H9 (cell line): ENCODE data around the gene CAMTA1. TPM values are rescaled to one million over a fixed set of nuclear protein-coding genes. Genes with fewer than 3 reads are reported as not detected.

Experiments used
- DNase-seq: peaks from one replicate; pipeline ENCODE4 v3.0.0-alpha.2; 2017
- H2AFZ ChIP-seq: one replicate; pipeline ENCODE4 v1.6.1; 2013; ENCODE audit warnings: mild to moderate bottlenecking, low read length, control low read depth, moderate library complexity
- H2AK5ac ChIP-seq: 2 replicates; pipeline ENCODE4 v1.6.1; 2013; ENCODE audit warnings: low read length, control low read depth, mixed read lengths; ENCODE audit not compliant: insufficient read length
- H2BK120ac ChIP-seq: one replicate; pipeline ENCODE4 v1.6.1; 2013; ENCODE audit warnings: low read depth, mild to moderate bottlenecking, low read length, control low read depth, inconsistent platforms; ENCODE audit not compliant: poor library complexity, severe bottlenecking
- H2BK12ac ChIP-seq: 2 replicates; pipeline ENCODE4 v1.6.1; 2013; ENCODE audit warnings: low read length, control low read depth, mixed read lengths, low read depth; ENCODE audit not compliant: insufficient read length
- H2BK15ac ChIP-seq: 2 replicates; pipeline ENCODE4 v1.6.1; 2013; ENCODE audit warnings: low read depth, low read length, control low read depth
- H2BK20ac ChIP-seq: one replicate; pipeline ENCODE4 v1.6.1; 2013; ENCODE audit warnings: low read depth, mild to moderate bottlenecking, low read length, control low read depth, inconsistent platforms; ENCODE audit not compliant: poor library complexity, severe bottlenecking
- H2BK5ac ChIP-seq: 2 replicates; pipeline ENCODE4 v1.6.1; 2013; ENCODE audit warnings: low read length, control low read depth, mixed read lengths; ENCODE audit not compliant: insufficient read length
- H3K14ac ChIP-seq: 2 replicates; pipeline ENCODE4 v1.6.1; 2013; ENCODE audit warnings: low read length, control low read depth; ENCODE audit not compliant: insufficient read depth
- H3K18ac ChIP-seq: 2 replicates; pipeline ENCODE4 v1.6.1; 2013; ENCODE audit warnings: low read depth, mild to moderate bottlenecking, mixed read lengths, low read length, control low read depth; ENCODE audit not compliant: insufficient read length
- H3K23ac ChIP-seq: 2 replicates; pipeline ENCODE4 v1.6.1; 2013; ENCODE audit warnings: low read length, control low read depth, mixed read lengths, low read depth; ENCODE audit not compliant: insufficient read length
- H3K23me2 ChIP-seq: 2 replicates; pipeline ENCODE4 v1.6.1; 2013; ENCODE audit warnings: low read depth, mild to moderate bottlenecking, mixed read lengths, low read length, control low read depth; ENCODE audit not compliant: insufficient read length, poor library complexity, severe bottlenecking
- H3K27ac ChIP-seq: 2 replicates; pipeline ENCODE4 v1.5.1; 2013; ENCODE audit warnings: low read length, control low read depth, mixed read lengths, low read depth; ENCODE audit not compliant: insufficient read length
- H3K27me3 ChIP-seq: 2 replicates; pipeline ENCODE4 v1.6.1; 2013; ENCODE audit warnings: low read length, control low read depth, inconsistent platforms; ENCODE audit not compliant: insufficient read depth
- H3K4ac ChIP-seq: 2 replicates; pipeline ENCODE4 v1.6.1; 2013; ENCODE audit warnings: low read depth, mild to moderate bottlenecking, control low read depth, inconsistent platforms, low read length, moderate library complexity
- H3K4me1 ChIP-seq: 2 replicates; pipeline ENCODE4 v1.6.1; 2013; ENCODE audit warnings: low read length, control low read depth, inconsistent platforms; ENCODE audit not compliant: insufficient read depth
- H3K4me2 ChIP-seq: 2 replicates; pipeline ENCODE4 v1.6.1; 2013; ENCODE audit warnings: low read length, control low read depth, mixed read lengths; ENCODE audit not compliant: insufficient read length, insufficient read depth
- H3K56ac ChIP-seq: 2 replicates; pipeline ENCODE4 v1.6.1; 2013; ENCODE audit warnings: low read depth, mild to moderate bottlenecking, mixed read lengths, low read length, control low read depth; ENCODE audit not compliant: insufficient read length
- H3K79me1 ChIP-seq: 2 replicates; pipeline ENCODE4 v1.6.1; 2013; ENCODE audit warnings: low read depth, mild to moderate bottlenecking, moderate library complexity, low read length, control low read depth, inconsistent platforms; ENCODE audit not compliant: insufficient read depth, poor library complexity, severe bottlenecking
- H3K79me2 ChIP-seq: 2 replicates; pipeline ENCODE4 v1.6.1; 2013; ENCODE audit warnings: low read length, control low read depth, inconsistent platforms; ENCODE audit not compliant: insufficient read depth
- H3K9ac ChIP-seq: 2 replicates; pipeline ENCODE4 v1.6.1; 2013; ENCODE audit warnings: low read length, control low read depth, mixed read lengths; ENCODE audit not compliant: insufficient read length; ENCODE audit errors: extremely low read depth
- H3K9me3 ChIP-seq: one replicate; pipeline ENCODE4 v1.6.1; 2013; ENCODE audit warnings: low read depth, low read length, inconsistent platforms; ENCODE audit not compliant: control insufficient read depth
- H3T11ph ChIP-seq: one replicate; pipeline ENCODE4 v1.6.1; 2013; ENCODE audit warnings: mild to moderate bottlenecking, low read length, control low read depth, inconsistent platforms
- H4K20me1 ChIP-seq: one replicate; pipeline ENCODE4 v1.6.1; 2013; ENCODE audit not compliant: control insufficient read depth, insufficient read length, insufficient read depth
- H4K5ac ChIP-seq: 2 replicates; pipeline ENCODE4 v1.6.1; 2013; ENCODE audit warnings: low read depth, mild to moderate bottlenecking, mixed read lengths, low read length, control low read depth; ENCODE audit not compliant: insufficient read length
- H4K8ac ChIP-seq: replicated peaks from 2 replicates; pipeline ENCODE4 v1.6.1; 2013; ENCODE audit warnings: low read length, control low read depth, mixed read lengths, low read depth; ENCODE audit not compliant: insufficient read length
- H4K91ac ChIP-seq: 2 replicates; pipeline ENCODE4 v1.6.1; 2013; ENCODE audit warnings: low read depth, mild to moderate bottlenecking, moderate library complexity, mixed read lengths, low read length, control low read depth; ENCODE audit not compliant: insufficient read length
- H3K27ac Mint-ChIP-seq, 3 experiments: 2 replicates in 2 of 3; 3 replicates in 1 of 3; pipeline ENCODE4 v1.8.0; 2020 to 2021; ENCODE audit warnings: mixed read lengths in 3 of 3, mild to moderate bottlenecking in 1 of 3, moderate library complexity in 1 of 3
- H3K27me3 Mint-ChIP-seq: 2 replicates; pipeline ENCODE4 v1.8.0; 2021; ENCODE audit warnings: low read depth, mild to moderate bottlenecking, moderate library complexity, mixed read lengths
- H3K36me3 Mint-ChIP-seq, 3 experiments: 2 replicates in 2 of 3; 3 replicates in 1 of 3; pipeline ENCODE4 v1.8.0; 2020 to 2021; ENCODE audit warnings: low read depth in 3 of 3, mixed read lengths in 3 of 3; ENCODE audit not compliant: insufficient read depth in 1 of 3
- H3K4me1 Mint-ChIP-seq, 2 experiments: 2 replicates each; pipeline ENCODE4 v1.8.0; 2020; ENCODE audit warnings: mixed read lengths in 2 of 2
- H3K4me3 Mint-ChIP-seq, 2 experiments: 2 replicates in 1 of 2; 3 replicates in 1 of 2; pipeline ENCODE4 v1.8.0; 2020 to 2021; ENCODE audit warnings: mild to moderate bottlenecking in 2 of 2, mixed read lengths in 2 of 2, moderate library complexity in 1 of 2
- H3K9me3 Mint-ChIP-seq, 2 experiments: 2 replicates in 1 of 2; 3 replicates in 1 of 2; pipeline ENCODE4 v1.8.0; 2020; ENCODE audit warnings: mild to moderate bottlenecking in 2 of 2, mixed read lengths in 2 of 2, moderate library complexity in 1 of 2
- WGBS: extraction: QIAGEN DNeasy Blood & Tissue Kit; methylation state at CpG from one replicate; pipeline ENCODE4 v1.1.7; 2013; ENCODE audit warnings: missing lambda C conversion rate, low lambda C conversion rate, mixed read lengths; ENCODE audit not compliant: insufficient read length; ENCODE audit errors: extremely low coverage; 5-methylcytosine and 5-hydroxymethylcytosine counted together
- total RNA-seq: library from RNA; stranded (reverse); gene quantifications from 2 replicates; pipeline ENCODE4 v1.2.1, GENCODE V29; 2021
- TF ChIP-seq, protein P1 (sequence below): fragments of 200-600 bp; sonication (generic); conservative IDR thresholded peaks from 3 replicates; pipeline ENCODE4 v1.8.0; 2021; ENCODE audit warnings: antibody characterized with exemption, mild to moderate bottlenecking

CAMTA1 gene
- total RNA-seq, 1 experiment from 2014 or later: 115 TPM

DNA sequence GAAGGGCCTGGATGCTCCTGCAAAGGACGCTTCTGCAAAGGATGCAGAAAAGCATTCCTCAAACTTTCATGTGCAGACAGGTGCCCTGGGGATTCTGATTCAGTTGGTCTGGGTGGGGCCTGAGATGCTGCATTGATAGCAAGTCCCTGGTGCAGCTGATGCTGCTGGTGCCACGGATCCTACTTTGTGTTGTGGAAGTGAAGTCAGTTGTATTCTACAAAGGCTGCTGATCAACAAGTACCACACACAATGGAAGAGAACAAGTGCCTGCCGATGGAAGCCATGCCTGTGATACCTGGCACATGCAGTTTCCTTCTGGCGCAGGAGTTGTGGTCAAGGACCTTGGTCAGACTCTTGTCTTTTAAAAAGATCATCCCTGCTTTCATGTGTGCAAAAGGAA is 478.8 kb downstream of the CAMTA1 start:
- no peak overlapping the region for H3K9ac ChIP-seq
- H3K18ac ChIP-seq: no peak overlapping the region
- H3K9me3 ChIP-seq: no peaks in the 10 kb centered on the region
- H3K23ac ChIP-seq: no peak overlapping the region
- no peak overlapping the region for H3K27ac ChIP-seq
- H3K4me1 ChIP-seq: 0 out of 2 replicates have a peak, but pooled peaks cover 3% of the 10 kb centered on the region
- H3K14ac ChIP-seq: no peak overlapping the region
- TF ChIP-seq, protein P1, sequence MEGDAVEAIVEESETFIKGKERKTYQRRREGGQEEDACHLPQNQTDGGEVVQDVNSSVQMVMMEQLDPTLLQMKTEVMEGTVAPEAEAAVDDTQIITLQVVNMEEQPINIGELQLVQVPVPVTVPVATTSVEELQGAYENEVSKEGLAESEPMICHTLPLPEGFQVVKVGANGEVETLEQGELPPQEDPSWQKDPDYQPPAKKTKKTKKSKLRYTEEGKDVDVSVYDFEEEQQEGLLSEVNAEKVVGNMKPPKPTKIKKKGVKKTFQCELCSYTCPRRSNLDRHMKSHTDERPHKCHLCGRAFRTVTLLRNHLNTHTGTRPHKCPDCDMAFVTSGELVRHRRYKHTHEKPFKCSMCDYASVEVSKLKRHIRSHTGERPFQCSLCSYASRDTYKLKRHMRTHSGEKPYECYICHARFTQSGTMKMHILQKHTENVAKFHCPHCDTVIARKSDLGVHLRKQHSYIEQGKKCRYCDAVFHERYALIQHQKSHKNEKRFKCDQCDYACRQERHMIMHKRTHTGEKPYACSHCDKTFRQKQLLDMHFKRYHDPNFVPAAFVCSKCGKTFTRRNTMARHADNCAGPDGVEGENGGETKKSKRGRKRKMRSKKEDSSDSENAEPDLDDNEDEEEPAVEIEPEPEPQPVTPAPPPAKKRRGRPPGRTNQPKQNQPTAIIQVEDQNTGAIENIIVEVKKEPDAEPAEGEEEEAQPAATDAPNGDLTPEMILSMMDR: no peak
- no peak overlapping the region for H2BK12ac ChIP-seq
- no CpG with 5 or more reads among the region's 4 CpGs for WGBS
- no peak overlapping the region for H4K91ac ChIP-seq
- no peak overlapping the region for H3K4ac ChIP-seq
- DNase-seq: no peak
- H3T11ph ChIP-seq: no peak overlapping the region
- no peaks in the 10 kb centered on the region for H3K79me1 ChIP-seq
- no peaks in the 10 kb centered on the region for H4K20me1 ChIP-seq
- Mint-ChIP-seq H3K9me3 (peaks cover 11 to 12% of the 10 kb centered on the region in 2 experiments), H3K4me3 (no peak overlapping the region), H3K27ac (0 out of 7 replicates have a peak overlapping the region, but pooled peaks of 1 of the 3 experiments have one; percentile 42), H3K4me1 (peaks cover 9 to 15% of the 10 kb centered on the region in 2 experiments; a peak in 3 of 4 replicates), H3K36me3 (peaks cover 0 to 6% (median 5%) of the 10 kb centered on the region in 3 experiments; a peak in 4 of 7 replicates), H3K27me3 (peaks cover 2% of the 10 kb centered on the region)
- no peaks in the 10 kb centered on the region for H3K27me3 ChIP-seq
- no peak overlapping the region for H2AK5ac ChIP-seq
- H2AFZ ChIP-seq: no peak overlapping the region
- H3K23me2 ChIP-seq: no peaks in the 10 kb centered on the region
- no peak overlapping the region for H2BK120ac ChIP-seq
- no peak overlapping the region for H4K5ac ChIP-seq
- no peak overlapping the region for H2BK20ac ChIP-seq
- no peak overlapping the region for H4K8ac ChIP-seq
- no peak overlapping the region for H2BK5ac ChIP-seq
- no peak overlapping the region for H3K4me2 ChIP-seq
- H3K56ac ChIP-seq: no peak overlapping the region
- no peaks in the 10 kb centered on the region for H3K79me2 ChIP-seq
- no peak overlapping the region for H2BK15ac ChIP-seq
